Aorta (tissue), 5 donors: ENCODE results near the gene DAPP1. TPM values are rescaled to one million over a fixed set of nuclear protein-coding genes. Genes with fewer than 3 reads are reported as not detected.
"Not testable (repeated sequence)": the region's sequence is repeated elsewhere in the genome, so short reads cannot be mapped to it uniquely, and the experiment has no call there.

ENCODE experiments used
- ATAC-seq: fragments of 200-7000 bp; cut with Tn5 transposase; one replicate; pipeline ENCODE4 v1.9.1; 2022; ENCODE audit warnings: moderate library complexity; ENCODE audit not compliant: low FRiP score
- DNase-seq, 2 donors: peaks; one replicate each; pipeline ENCODE4 v3.0.0-alpha.2; 2020
- H3K27ac ChIP-seq, 2 donors: one replicate each; pipeline ENCODE4 v1.5.1; 2013; ENCODE audit warnings: low read length in 2 of 2, mild to moderate bottlenecking in 2 of 2, moderate library complexity in 2 of 2, control low read depth in 1 of 2, inconsistent platforms in 1 of 2, low read depth in 1 of 2
- H3K27me3 ChIP-seq, 2 donors: one replicate each; pipeline ENCODE4 v1.6.1; 2013; ENCODE audit warnings: control low read depth in 1 of 2, low read length in 1 of 2, mild to moderate bottlenecking in 1 of 2, moderate library complexity in 1 of 2; ENCODE audit not compliant: insufficient read depth in 2 of 2, control insufficient read depth in 1 of 2
- H3K36me3 ChIP-seq, 2 donors: one replicate each; pipeline ENCODE4 v1.6.1; 2013; ENCODE audit warnings: control low read depth in 1 of 2, low read length in 1 of 2, mild to moderate bottlenecking in 1 of 2; ENCODE audit not compliant: insufficient read depth in 2 of 2, control insufficient read depth in 1 of 2
- H3K4me1 ChIP-seq, 2 donors: one replicate each; pipeline ENCODE4 v1.6.1; 2013; ENCODE audit warnings: low read length in 2 of 2, control low read depth in 1 of 2, mild to moderate bottlenecking in 1 of 2, moderate library complexity in 1 of 2; ENCODE audit not compliant: insufficient read depth in 2 of 2, control insufficient read depth in 1 of 2
- H3K4me3 ChIP-seq, 2 donors: one replicate each; pipeline ENCODE4 v1.5.1; 2013; ENCODE audit warnings: low read length in 2 of 2, control low read depth in 1 of 2, mild to moderate bottlenecking in 1 of 2
- H3K9me3 ChIP-seq: one replicate; pipeline ENCODE4 v1.6.1; 2013; ENCODE audit warnings: mild to moderate bottlenecking, low read length; ENCODE audit not compliant: control insufficient read depth
- WGBS, 2 donors: extraction: QIAGEN DNeasy Blood & Tissue Kit; methylation state at CpG; one replicate each; pipeline ENCODE4 v1.1.7; 2013; 5-methylcytosine and 5-hydroxymethylcytosine counted together
- intact Hi-C, 2 donors: fragments of 100-400 bp; cut with DNase I; formaldehyde crosslinking; loops; one replicate each; pipeline versions ENCODE4 v1.14.2 to v1.15.0; 2022
- polyA plus RNA-seq, 2 donors: library from polyadenylated mRNA; stranded (reverse); fragments of 200-250 nt; gene quantifications; one replicate each; pipeline ENCODE4 v1.2.3, GENCODE V29; 2013
- total RNA-seq, 2 donors: library from RNA; stranded (reverse); fragmentation: NEBNext Ultra II Directional; extraction: Animal tissue kit (Norgen Biotek cat#: 25700); gene quantifications; one replicate each; pipeline ENCODE4 v1.2.1, GENCODE V29; 2021
- donor health status: healthy with polysubstance abuse.
- donor health status: Bipolar disorder and iron deficiency.
- donor health status: DM: no; HTN: no; CAD: no.
- donor health status: DM: no; HTN: no; CAD: no.
- donor health status: DM: yes; HTN: yes; CAD: no.

DAPP1 gene
- total and polyA plus RNA-seq, 4 donors: 0.28 to 6.4 (median 3.5) TPM

DNA sequence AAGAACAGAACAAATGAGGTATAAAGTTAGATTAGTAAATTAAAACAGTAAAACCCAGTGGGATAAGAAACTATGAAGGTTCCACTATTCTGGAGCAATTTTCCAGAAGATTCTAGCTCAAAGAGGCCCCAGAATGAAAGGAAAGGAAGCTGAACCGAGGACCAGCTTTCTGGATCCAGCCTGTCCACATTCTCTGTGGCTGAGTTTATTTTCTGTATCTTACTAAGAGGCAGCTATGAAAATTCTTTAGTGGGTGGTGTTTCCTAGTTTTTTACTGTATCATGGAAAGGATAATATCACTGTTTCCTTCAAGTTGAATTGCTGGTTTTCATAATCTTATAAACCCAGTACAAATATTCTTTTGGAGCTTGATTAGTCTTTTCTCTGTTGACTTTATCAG is 11.8 kb downstream of the DAPP1 start:
- 0 to 6% methylated on average over 1 of the region's 1 CpG for WGBS, 2 donors
- no peak overlapping the region for H3K27ac ChIP-seq
- intact Hi-C loops: no loop called here
- no peaks in the 10 kb centered on the region for H3K36me3 ChIP-seq
- peaks cover 0 to 5% of the 10 kb centered on the region in 2 donors for H3K4me1 ChIP-seq
- H3K9me3 ChIP-seq: no peaks in the 10 kb centered on the region
- DNase-seq (no peak), ATAC-seq (no peak)
- no peak overlapping the region for H3K4me3 ChIP-seq
- H3K27me3 ChIP-seq: no peaks in the 10 kb centered on the region

- H3K4me3 ChIP-seq, intact Hi-C loops, H3K4me1 ChIP-seq, H3K36me3 ChIP-seq, H3K27me3 ChIP-seq, H3K27ac ChIP-seq, DNase-seq, ATAC-seq, H3K9me3 ChIP-seq: not testable (repeated sequence)
- 94 to 99% methylated on average over 5 of the region's 5 CpGs for WGBS, 2 donors
Measured at GRCh38 chr4:99830051-99830450, 13.4 kb downstream of the DAPP1 start.

DNA sequence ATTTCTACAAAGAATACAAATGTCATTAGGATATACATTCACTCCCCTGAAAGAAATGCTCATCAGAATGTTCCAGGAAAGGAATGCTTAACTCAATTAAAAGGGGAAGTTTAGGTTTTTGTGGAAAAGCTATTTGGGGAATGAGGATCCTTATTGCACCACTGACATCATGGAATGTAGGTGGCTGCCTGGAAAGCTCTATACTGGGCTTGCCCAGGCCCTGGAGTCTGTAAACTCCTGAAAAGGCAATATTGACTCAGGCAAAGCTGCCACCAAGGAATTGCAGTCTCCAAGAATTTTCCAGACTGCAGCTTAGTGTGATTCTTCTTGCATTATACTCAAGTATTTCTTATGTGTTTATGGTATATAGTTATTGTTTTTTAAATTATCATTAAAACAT is 15.7 kb downstream of the DAPP1 start:
- DNase-seq (no peak), ATAC-seq (peak; percentile 36)
- no peaks in the 10 kb centered on the region for H3K27me3 ChIP-seq
- no peak overlapping the region for H3K4me3 ChIP-seq
- H3K4me1 ChIP-seq: peaks cover 0 to 2% of the 10 kb centered on the region in 2 donors
- H3K27ac ChIP-seq: no peak overlapping the region
- intact Hi-C loops: no loop called here
- no peaks in the 10 kb centered on the region for H3K36me3 ChIP-seq
- H3K9me3 ChIP-seq: no peaks in the 10 kb centered on the region

DNA sequence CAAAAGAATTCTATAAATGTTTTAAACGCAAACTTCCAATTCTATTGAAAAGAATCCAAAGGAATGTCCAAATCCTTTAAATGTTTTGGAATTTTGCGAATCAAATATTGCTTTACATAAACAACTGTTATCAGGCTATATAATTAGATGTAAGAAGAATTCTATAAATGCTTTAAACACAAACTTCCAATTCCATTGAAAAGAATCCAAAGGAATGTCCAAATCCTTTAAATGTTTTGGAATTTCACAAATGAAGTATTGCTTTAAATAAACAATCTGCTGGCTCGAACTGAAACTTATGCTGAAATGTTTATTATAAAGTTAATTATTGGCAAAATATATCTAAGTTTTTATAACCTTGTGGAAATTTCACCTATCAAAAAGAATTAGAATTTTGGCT is 16.1 kb downstream of the DAPP1 start:
- DNase-seq (no peak), ATAC-seq (no peak)
- Histone ChIP-seq H3K4me3 (no peak overlapping the region), H3K27ac (no peak overlapping the region), H3K4me1 (peaks cover 0 to 2% of the 10 kb centered on the region in 2 donors), H3K36me3 (no peaks in the 10 kb centered on the region), H3K9me3 (no peaks in the 10 kb centered on the region), H3K27me3 (no peaks in the 10 kb centered on the region)
- 4 to 10% methylated on average over 3 of the region's 3 CpGs for WGBS, 2 donors
- intact Hi-C loops: no loop called here

DNA sequence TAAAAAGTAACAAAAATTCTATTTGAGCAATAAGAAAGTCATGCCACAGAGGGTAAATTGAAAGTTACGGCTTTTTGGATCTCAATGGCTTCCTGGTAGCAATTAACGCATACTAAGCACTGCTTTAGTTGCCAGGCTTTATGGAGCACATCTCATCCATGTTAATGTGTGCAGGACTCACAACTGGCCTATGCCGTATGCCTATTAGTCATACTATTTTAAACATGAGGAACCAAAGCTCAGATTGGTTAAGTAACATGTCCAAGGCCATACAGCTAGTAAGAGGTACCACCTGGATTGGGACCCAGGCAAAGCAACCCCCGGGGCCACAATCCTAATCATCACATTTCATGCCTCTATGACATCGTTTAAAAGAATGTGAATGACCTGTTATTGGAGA is 17.1 kb downstream of the DAPP1 start:
- Histone ChIP-seq H3K27ac (no peak overlapping the region), H3K4me3 (no peak overlapping the region), H3K36me3 (no peaks in the 10 kb centered on the region), H3K27me3 (no peaks in the 10 kb centered on the region), H3K4me1 (peaks cover 0 to 2% of the 10 kb centered on the region in 2 donors), H3K9me3 (no peaks in the 10 kb centered on the region)
- intact Hi-C loops: no loop called here
- 47 to 61% methylated on average over 5 of the region's 5 CpGs for WGBS, 2 donors
- no peak for DNase-seq
- ATAC-seq: no peak

DNA sequence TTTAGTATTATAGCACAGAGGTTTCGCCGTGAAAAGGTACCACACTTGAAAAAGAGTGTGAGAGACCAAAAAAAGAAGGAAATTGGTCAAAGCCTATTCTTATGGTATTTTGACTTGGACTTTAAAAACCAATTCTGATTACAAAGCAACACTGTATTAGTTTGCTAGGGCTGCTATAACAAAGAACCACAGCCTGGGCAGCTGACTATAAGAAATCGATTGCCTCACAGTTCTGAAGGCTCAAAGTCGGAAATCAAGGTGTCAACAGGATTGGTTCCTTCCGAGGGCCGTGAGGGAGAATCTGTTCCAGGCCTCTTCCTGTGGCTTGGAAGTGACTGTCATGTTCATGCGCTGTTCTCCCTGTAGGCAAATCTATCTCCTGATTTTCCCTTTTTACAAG is 17.9 kb downstream of the DAPP1 start:
- no peaks in the 10 kb centered on the region for H3K27me3 ChIP-seq
- DNase-seq (no peak), ATAC-seq (no peak)
- H3K36me3 ChIP-seq: no peaks in the 10 kb centered on the region
- no peak overlapping the region for H3K4me3 ChIP-seq
- no peak overlapping the region for H3K27ac ChIP-seq
- H3K4me1 ChIP-seq: peaks cover 0 to 2% of the 10 kb centered on the region in 2 donors
- no peaks in the 10 kb centered on the region for H3K9me3 ChIP-seq
- intact Hi-C loops: no loop called here
- WGBS, 2 donors: 98% methylated on average over 7 of the region's 7 CpGs

- Histone ChIP-seq H3K4me1 (peaks cover 0 to 2% of the 10 kb centered on the region in 2 donors), H3K9me3 (no peaks in the 10 kb centered on the region), H3K4me3 (no peak overlapping the region), H3K27me3 (no peaks in the 10 kb centered on the region), H3K27ac (no peak overlapping the region), H3K36me3 (no peaks in the 10 kb centered on the region)
- ATAC-seq: no peak
- DNase-seq: no peak
- intact Hi-C loops: loop anchor here in 1 of 2 donors (1.0 kb wide), 1 partner anchor 19 kb away; no protein-coding TSS in a partner anchor
- 49 to 66% methylated on average over 2 of the region's 2 CpGs for WGBS, 2 donors
Measured at GRCh38 chr4:99835942-99836341, 19.3 kb downstream of the DAPP1 start.

DNA sequence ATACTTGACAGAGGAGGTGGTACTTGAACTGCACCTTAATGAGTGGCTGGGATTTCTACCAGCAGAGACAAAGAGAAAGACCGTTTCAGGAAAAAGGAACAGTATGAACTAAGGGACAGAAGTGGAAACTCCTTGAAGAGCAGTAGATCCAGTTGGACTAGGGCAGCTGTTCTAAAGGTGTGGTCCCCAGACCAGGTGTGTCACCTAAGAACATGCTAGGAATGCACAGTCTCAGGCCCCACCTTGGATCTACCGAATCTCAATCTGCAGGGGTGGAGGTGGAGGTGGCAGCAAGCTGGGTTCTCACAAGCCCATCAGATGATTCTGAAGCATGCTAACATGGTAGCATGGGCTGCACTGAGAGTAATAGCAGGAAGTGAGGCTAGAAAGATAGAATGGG is 22.3 kb downstream of the DAPP1 start:
- H3K27me3 ChIP-seq: no peaks in the 10 kb centered on the region
- no peak overlapping the region for H3K27ac ChIP-seq
- ATAC-seq (no peak), DNase-seq (no peak)
- intact Hi-C loops: no loop called here
- 69 to 89% methylated on average over 2 of the region's 2 CpGs for WGBS, 2 donors
- H3K4me1 ChIP-seq: no peaks in the 10 kb centered on the region
- no peaks in the 10 kb centered on the region for H3K36me3 ChIP-seq
- no peaks in the 10 kb centered on the region for H3K9me3 ChIP-seq
- H3K4me3 ChIP-seq: no peak overlapping the region

GRCh38 chr4:99841129-99841528 is 24.5 kb downstream of the DAPP1 start:
- no peak for DNase-seq
- 93 to 96% methylated on average over 4 of the region's 4 CpGs for WGBS, 2 donors
- Histone ChIP-seq H3K27ac (no peak overlapping the region), H3K9me3 (no peaks in the 10 kb centered on the region), H3K4me3 (no peak overlapping the region), H3K4me1 (peaks cover 0 to 3% of the 10 kb centered on the region in 2 donors), H3K27me3 (no peaks in the 10 kb centered on the region), H3K36me3 (no peaks in the 10 kb centered on the region)
- no peak for ATAC-seq
- intact Hi-C loops: no loop called here
